Glutamatergic neuron (in vitro differentiated cells): Measurements from ENCODE around the gene GUCY1A1. TPM values are rescaled to one million over a fixed set of nuclear protein-coding genes. Genes with fewer than 3 reads are reported as not detected.

Source experiments
- DNase-seq: peaks from one replicate; pipeline ENCODE4 v3.0.0; 2022
- H3K27ac Mint-ChIP-seq: one replicate; pipeline ENCODE4 v1.8.0; 2020; ENCODE audit warnings: mild to moderate bottlenecking, mixed read lengths, inconsistent platforms; ENCODE audit not compliant: unreplicated experiment
- H3K27me3 Mint-ChIP-seq: one replicate; pipeline ENCODE4 v1.8.0; 2020; ENCODE audit warnings: mild to moderate bottlenecking, moderate library complexity, mixed read lengths, inconsistent platforms; ENCODE audit not compliant: unreplicated experiment
- H3K36me3 Mint-ChIP-seq: one replicate; pipeline ENCODE4 v1.8.0; 2020; ENCODE audit warnings: mild to moderate bottlenecking, mixed read lengths, inconsistent platforms; ENCODE audit not compliant: unreplicated experiment
- H3K4me1 Mint-ChIP-seq: one replicate; pipeline ENCODE4 v1.8.0; 2020; ENCODE audit warnings: mild to moderate bottlenecking, low read depth, mixed read lengths, inconsistent platforms; ENCODE audit not compliant: unreplicated experiment
- H3K4me3 Mint-ChIP-seq: one replicate; pipeline ENCODE4 v1.8.0; 2020; ENCODE audit warnings: mild to moderate bottlenecking, mixed read lengths, inconsistent platforms; ENCODE audit not compliant: unreplicated experiment
- H3K9me3 Mint-ChIP-seq: one replicate; pipeline ENCODE4 v1.8.0; 2020; ENCODE audit warnings: mild to moderate bottlenecking, moderate library complexity, mixed read lengths, inconsistent platforms; ENCODE audit not compliant: unreplicated experiment
- CTCF ChIP-seq: fragments of 200-600 bp; sonication (generic); IDR thresholded peaks from one replicate; pipeline ENCODE4 v1.5.0; 2021; ENCODE audit not compliant: partially characterized antibody, unreplicated experiment
- total RNA-seq: library from RNA; stranded (reverse); fragmentation: NEBNext Ultra II Directional; extraction: Animal tissue kit (Norgen Biotek cat#: 25700); gene quantifications from one replicate; pipeline ENCODE4 v1.2.1, GENCODE V29; 2021; ENCODE audit not compliant: unreplicated experiment

The GUCY1A1 gene
- total RNA-seq, 1 donor from 2014 or later: not detected

- Mint-ChIP-seq H3K27me3 (no peaks in the 10 kb centered on the region), H3K9me3 (no peaks in the 10 kb centered on the region), H3K36me3 (no peaks in the 10 kb centered on the region), H3K4me1 (no peaks in the 10 kb centered on the region), H3K4me3 (no peak overlapping the region), H3K27ac (no peak overlapping the region)
- no peak for DNase-seq
- TF ChIP-seq CTCF: peak; percentile 39
Observed at GRCh38 chr4:155742310-155743015, 75.8 kb downstream of the GUCY1A1 start.

GRCh38 chr4:155745984-155746383 lies 79.3 kb downstream of the GUCY1A1 start:
- no peaks in the 10 kb centered on the region for H3K9me3 Mint-ChIP-seq

GRCh38 chr4:155748039-155748438 lies 81.4 kb downstream of the GUCY1A1 start:
- H3K4me3 Mint-ChIP-seq: no peak overlapping the region
- H3K27me3 Mint-ChIP-seq: no peaks in the 10 kb centered on the region
- DNase-seq: no peak
- no peaks in the 10 kb centered on the region for H3K36me3 Mint-ChIP-seq
- no peak overlapping the region for H3K27ac Mint-ChIP-seq
- no peaks in the 10 kb centered on the region for H3K4me1 Mint-ChIP-seq
- no peaks in the 10 kb centered on the region for H3K9me3 Mint-ChIP-seq
- no peak for TF ChIP-seq CTCF

More at GRCh38 chr4:155745984-155746383, 79.3 kb downstream of the GUCY1A1 start:
- no peaks in the 10 kb centered on the region for H3K36me3 Mint-ChIP-seq
- no peaks in the 10 kb centered on the region for H3K27me3 Mint-ChIP-seq
- TF ChIP-seq CTCF: no peak
- DNase-seq: no peak
- no peak overlapping the region for H3K27ac Mint-ChIP-seq
- no peaks in the 10 kb centered on the region for H3K4me1 Mint-ChIP-seq
- H3K4me3 Mint-ChIP-seq: no peak overlapping the region

- Mint-ChIP-seq H3K9me3 (no peaks in the 10 kb centered on the region), H3K36me3 (no peaks in the 10 kb centered on the region), H3K27me3 (no peaks in the 10 kb centered on the region), H3K4me3 (no peak overlapping the region), H3K27ac (no peak overlapping the region), H3K4me1 (no peaks in the 10 kb centered on the region)
- no peak for DNase-seq
- no peak for TF ChIP-seq CTCF
Observed at GRCh38 chr4:155749041-155749440, 82.4 kb downstream of the GUCY1A1 start.

DNA sequence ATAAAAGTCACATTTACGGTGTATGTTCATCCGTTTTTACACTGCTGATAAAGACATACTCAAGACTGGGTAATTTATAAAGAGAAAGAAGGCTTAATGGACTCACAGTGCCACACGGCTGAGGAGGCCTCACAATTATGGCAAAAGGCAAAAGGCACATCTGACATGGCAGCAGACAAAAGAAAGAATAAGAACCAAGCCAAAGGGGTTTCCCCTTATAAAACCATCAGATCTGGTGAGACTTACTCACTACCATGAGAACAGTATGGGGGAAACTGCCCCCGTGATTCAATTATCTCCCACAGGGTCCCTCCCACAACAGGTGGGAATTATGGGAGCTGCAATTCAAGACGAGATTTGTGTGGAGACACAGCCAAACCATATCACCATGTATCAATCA lies 84.9 kb downstream of the GUCY1A1 start:
- no peak for DNase-seq
- no peak overlapping the region for H3K4me3 Mint-ChIP-seq
- no peaks in the 10 kb centered on the region for H3K4me1 Mint-ChIP-seq
- no peak overlapping the region for H3K27ac Mint-ChIP-seq
- no peak for TF ChIP-seq CTCF
- no peaks in the 10 kb centered on the region for H3K27me3 Mint-ChIP-seq
- no peaks in the 10 kb centered on the region for H3K9me3 Mint-ChIP-seq
- H3K36me3 Mint-ChIP-seq: no peaks in the 10 kb centered on the region
